NCI-H2107 (cell line): ENCODE measurements around the gene RAPGEF2.

ENCODE experiments used
- DNase-seq: peaks from one replicate; lab custom pipeline; 2025; lab: John Stamatoyannopoulos, UW

The RAPGEF2 gene

DNA sequence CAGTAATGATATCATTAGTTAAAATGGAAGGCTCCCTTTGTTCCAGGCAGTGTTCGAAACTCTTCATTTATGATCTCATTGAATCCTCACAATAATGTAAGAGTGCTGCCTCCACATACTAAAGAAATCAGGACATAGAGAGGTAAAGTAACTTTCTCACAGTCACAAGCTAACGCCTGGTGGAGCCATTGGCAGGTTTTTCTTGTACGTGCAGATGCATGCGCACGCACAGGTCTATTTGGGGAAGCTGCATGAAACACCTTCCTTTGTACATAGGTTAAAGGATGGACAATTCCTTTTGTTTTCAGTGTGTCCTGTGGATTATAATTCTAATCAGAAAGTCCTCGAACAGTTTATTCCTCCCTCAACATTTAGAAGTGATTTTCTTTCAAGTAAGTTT is 176.2 kb downstream of the RAPGEF2 start:
- DNase-seq, result no peak

GRCh38 chr4:159280442-159281172 is 177.7 kb downstream of the RAPGEF2 start:
- DNase-seq, result peak; percentile 3

DNA sequence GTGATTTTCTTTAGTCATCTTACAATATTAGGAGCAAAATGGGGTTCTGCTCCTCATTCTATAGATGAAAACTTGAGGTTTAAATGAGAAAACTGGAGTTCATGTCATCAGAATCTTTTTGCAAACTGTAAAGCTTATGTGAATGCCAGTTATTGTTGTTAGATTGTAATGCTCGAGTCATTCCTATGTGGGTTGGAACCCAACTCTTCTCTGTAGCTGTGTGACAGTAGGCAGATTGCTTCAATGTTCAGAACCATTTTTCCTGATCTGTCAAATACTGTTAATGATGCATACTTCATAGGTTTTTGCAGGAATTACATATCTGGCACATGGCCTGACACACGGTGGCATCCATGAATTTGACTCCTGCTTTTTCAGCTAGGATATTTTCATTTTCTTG is 178.9 kb downstream of the RAPGEF2 start:
- DNase-seq, result no peak

- no peak for DNase-seq
Measured at GRCh38 chr4:159282329-159282728, 179.4 kb downstream of the RAPGEF2 start.

DNA sequence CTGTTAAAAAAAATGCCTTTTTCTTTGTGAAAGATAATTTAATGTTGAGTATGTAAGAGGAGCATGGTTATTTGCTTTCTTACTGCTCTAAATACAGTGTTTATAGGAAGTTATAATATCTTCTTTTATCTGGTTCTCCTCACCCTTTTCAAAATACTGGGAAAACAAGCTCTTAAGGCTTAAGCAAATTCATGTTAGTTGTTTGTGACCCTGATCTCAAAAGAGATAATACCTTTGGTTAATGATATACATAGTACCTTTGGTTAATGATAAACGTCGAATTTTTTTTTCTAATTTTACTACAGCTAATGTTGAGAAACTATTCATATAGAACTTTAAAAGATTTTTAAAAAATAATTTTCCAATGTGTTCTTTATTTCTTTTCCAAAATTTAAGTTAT is 180.1 kb downstream of the RAPGEF2 start:
- no peak for DNase-seq

GRCh38 chr4:159283696-159284095 is 180.8 kb downstream of the RAPGEF2 start:
- DNase-seq, result no peak

DNA sequence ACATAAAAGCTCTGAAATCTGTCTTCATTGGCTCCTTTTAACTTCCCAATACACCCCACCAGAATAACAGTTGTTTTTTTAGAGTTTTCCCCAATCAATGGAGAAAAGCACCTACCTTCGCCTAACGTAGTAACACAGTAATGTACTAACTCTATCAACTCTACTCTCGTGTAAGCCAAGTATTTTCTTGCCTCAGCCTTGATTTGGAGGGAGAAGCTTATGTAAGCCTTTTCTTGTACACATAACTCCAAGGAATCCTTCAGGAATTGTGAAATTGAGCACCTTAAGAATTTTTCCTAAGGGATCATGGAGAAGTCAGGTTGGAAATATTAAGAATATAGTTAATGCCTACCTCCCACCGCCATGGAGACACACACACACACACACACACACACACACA is 181.2 kb downstream of the RAPGEF2 start:
- DNase-seq, result no peak

- DNase-seq, result no peak
Measured at GRCh38 chr4:159284733-159285132, 181.9 kb downstream of the RAPGEF2 start.

- DNase-seq, result no peak
Measured at GRCh38 chr4:159287767-159288166, 184.9 kb downstream of the RAPGEF2 start.

DNA sequence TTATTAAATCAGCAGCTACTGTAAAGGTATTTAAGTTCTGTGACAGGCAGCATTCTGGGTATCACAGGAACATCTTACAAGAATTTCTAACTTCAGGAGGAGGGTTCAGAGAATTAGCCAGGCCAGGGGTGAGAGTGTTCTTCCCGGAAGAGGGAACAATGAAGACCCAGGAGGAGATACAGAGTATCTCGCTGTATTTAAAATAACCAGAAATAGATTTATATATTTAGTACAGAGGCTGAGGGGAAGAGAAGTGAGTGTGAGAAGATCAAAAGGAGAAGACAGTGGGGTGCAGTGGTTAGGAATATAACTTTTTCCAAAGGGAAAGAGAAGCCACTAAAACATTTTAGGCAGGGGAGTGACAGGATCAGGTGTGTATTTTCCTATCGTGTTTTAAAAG is 186.8 kb downstream of the RAPGEF2 start:
- DNase-seq, result no peak

DNA sequence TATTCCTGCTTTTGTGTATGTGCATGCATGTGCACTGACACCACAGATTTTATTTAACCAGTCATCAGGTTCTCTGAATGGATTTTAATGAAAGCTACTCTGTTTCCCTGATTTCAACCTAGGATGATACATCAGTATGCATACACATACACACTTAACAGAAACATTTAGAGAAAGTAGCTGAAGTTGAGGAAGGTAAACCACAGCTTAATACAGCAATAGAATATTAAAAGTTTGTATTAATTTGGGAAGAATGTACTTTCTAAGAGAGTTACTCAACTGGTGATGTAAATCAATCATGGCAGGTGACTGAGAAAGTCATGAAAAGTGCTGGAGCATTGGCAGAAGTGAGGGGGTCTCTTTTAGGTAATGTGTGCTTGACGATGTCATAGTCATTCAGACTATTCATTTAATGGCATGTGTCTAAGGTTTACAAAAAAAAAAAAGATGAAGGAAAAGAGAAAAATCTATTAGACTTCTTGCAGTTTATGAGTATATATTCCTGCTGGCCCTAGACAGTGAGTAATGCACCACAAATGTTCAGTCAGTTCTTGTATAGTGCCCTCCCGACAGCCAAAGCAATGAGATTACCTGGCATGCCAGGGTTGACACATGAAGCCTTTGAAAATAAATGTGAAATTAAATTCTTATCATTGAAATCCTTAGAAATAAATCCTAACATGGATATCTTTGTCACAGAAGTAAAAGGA is 187.6 kb downstream of the RAPGEF2 start:
- no peak for DNase-seq

- no peak for DNase-seq
Measured at GRCh38 chr4:159291176-159291575, 188.3 kb downstream of the RAPGEF2 start.

DNA sequence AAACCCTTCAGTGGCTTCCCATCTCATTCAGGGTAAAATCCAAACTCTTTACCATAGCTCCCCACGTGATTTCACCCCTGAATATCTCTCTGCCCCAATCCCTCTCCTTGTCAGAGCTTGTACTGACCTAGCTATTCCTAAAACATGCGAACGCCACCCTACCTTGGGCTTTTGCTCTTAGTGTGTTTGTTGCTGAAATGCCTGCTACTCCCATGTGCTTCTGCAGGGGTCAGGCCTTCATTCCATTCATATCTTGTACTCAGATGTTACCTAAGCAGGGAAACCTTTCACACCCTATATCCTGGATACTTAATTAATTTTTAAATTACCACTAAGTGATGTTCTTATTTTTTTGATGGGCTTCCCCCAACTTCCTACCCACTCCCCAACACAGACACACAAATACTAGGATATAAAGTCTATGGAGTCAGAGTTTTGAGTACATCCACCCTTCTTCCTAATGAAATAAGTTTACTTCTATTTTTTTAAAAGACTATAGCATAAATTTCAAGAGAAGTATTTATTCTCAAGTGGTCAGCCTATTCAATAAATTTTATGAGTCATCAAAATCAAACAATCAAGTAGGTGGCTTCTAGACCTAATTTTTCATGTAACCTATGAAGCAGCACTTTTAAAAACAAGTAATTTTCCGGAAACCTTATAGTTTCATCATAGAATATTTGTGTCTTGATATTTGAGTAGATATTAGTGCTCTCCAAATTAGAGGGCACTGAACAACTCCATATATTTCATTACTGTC is 189.4 kb downstream of the RAPGEF2 start:
- DNase-seq, result no peak

DNA sequence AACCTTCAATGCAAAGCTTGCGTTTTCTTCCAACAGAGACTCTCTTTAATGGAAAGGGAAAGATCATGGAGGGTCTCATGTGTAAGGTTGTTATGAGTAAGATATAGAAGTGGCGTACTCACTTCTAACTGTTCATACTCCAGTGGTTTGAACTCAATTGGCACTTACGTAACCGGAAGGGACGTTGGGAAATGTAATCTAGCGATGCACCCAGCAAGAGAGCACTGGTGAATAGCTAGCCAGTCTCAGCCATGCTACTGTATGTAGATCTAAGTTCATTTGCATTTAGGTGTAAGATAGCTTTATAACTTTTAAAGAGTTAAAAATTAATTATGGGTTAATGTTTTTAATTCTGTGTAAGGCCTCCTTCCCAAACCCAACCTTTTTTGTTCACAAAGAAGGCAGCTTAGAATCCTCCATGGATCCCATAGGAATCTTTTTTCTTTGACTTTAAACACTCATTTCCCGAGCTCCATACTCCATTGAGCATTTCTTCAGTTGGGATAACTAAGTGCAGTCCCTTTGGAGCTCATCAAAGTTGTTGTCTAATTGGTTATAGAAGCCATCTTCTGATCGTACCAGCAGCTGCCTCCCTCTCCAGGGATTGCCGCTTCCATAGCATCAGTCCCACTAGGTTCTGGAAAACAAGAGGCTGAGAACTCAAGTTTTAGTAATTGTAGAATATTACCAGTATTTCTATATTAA is 191.1 kb downstream of the RAPGEF2 start:
- DNase-seq, result no peak

DNA sequence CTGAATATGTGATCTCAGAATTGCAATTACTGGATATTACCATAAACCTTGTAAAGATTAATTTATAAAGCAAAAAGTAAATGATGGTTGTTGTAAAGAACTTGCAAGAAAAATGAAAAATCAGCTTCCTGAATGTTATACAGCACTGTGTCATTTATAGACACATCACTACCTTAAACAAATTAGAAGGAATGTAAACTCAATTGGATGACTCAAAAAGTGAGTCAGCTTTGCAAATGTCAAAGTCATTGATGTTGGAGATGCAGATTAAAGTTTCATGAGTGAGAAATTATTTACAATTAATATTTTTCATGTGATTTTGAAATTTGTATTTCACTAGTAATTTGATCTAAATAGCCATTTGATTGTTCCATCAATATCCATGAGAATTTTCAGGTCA is 193.2 kb downstream of the RAPGEF2 start:
- no peak for DNase-seq

DNA sequence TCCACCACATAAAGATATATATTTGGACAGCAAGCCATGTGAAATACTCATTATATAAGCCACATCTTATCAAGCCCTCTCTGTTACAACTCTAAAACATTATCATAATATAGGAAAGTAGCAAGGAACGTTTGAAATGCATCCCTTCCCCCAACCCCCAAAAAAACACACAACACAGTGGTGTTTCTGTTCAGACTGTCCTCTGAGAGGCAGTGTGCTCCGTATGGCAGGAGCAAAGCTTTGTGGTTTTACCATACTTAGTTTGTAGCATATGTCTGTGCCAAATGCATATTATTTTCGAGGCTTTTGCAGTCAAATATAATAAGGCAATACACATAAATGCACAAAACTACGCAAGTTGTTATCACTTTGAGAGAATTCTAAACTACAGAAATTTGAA is 194.2 kb downstream of the RAPGEF2 start:
- no peak for DNase-seq

DNA sequence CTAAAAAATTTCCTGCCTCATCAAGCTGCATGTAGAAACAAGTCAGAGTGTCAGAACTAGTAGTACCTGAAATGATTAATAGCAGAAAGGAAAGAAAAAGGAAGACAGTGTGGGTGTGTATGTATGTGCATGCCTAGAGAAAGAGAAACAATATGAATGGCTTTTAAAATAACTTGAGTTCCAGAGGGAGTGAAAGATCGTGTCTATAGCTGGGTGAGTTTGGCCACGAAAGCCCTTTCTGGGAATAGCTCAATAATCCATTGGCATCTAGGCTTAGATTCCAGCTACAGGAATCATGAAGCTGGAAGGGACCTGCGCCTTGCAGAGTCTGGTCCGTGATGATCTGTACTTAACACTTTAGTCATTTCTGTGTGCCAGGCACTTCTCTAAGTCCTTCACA is 195.6 kb downstream of the RAPGEF2 start:
- no peak for DNase-seq

- no peak for DNase-seq
Measured at GRCh38 chr4:159303435-159303834, 200.6 kb downstream of the RAPGEF2 start.

DNA sequence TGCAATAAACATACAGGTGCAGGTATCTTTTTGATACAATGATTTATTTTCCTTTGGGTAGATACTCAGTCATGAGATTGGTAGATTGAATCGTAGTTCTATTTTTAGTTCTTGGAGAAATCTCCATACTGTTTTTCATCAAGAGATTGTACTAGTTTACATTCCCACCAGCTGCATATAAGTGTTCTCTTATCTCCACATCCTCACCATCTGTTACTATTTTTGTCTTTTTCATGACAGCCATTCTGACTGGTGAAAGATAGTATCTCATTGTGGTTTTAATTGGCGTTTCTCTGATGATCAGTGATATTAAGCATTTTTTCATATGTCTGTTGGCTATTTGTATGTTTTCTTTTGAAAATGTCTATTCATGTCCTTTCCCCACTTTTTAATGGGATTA is 202.2 kb downstream of the RAPGEF2 start:
- DNase-seq, result no peak

- no peak for DNase-seq
Measured at GRCh38 chr4:159307929-159308328, 205.1 kb downstream of the RAPGEF2 start.

DNA sequence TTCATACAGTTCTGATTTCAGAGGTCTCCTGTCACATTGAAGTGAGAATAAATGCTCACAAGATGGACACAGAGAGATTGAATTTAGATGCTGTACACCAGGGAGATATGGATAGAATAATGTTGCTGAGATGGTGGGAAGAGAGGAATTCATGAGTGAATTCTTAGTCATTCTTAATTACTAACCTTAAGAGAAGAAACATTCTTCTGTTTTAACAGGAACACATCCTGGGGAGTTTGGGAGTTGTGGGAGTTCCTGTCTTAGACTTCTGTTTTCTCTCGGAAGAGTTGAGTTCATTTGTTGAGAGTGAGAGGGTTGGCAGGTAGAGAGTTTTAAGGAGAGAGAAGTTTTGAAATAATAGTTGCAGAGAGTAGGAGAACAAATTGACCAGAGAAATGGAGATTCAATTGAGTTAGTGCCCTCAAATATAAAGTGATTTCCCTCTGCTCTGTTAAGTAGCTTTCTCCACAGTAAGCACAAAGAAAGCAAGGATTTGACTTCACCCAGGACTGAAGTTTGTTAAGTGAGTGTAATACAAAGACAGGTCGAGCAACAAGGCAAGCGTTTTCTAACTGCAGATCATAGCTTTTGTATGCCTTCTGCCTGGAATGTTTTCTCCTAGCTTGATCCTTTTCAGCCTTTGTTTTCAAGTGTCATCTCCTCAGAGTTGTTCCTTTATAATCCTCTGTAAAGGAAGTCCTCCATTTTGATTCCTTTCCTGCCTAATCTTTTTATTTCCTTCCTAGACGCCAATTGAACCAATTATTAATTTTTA is 205.9 kb downstream of the RAPGEF2 start:
- DNase-seq, result no peak

DNA sequence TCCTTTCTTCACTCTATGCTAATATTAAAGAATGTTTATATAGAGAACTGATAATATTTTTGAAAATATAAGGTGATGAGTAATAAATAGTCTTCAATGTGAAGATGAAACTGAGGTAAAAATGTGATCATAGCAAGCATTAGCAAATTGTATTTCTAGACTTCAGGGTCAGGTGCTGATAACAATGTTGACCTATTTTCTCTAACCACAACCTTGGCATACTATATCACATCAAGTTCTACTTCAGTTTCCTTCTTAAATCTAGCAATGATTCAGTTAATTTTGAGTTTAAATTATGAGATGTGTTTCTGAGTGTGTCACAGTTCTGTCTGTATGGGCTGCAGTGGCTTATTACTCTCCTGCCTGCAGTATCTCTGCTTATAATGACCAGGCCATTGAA is 209.4 kb downstream of the RAPGEF2 start:
- no peak for DNase-seq
